Measurements from ENCODE around the gene PTK6. TPM values are rescaled to one million over a fixed set of nuclear protein-coding genes. Genes with fewer than 3 reads are reported as not detected.

The PTK6 gene
- total RNA-seq, 1 donor from 2014 or later: 0.49 TPM

DNA sequence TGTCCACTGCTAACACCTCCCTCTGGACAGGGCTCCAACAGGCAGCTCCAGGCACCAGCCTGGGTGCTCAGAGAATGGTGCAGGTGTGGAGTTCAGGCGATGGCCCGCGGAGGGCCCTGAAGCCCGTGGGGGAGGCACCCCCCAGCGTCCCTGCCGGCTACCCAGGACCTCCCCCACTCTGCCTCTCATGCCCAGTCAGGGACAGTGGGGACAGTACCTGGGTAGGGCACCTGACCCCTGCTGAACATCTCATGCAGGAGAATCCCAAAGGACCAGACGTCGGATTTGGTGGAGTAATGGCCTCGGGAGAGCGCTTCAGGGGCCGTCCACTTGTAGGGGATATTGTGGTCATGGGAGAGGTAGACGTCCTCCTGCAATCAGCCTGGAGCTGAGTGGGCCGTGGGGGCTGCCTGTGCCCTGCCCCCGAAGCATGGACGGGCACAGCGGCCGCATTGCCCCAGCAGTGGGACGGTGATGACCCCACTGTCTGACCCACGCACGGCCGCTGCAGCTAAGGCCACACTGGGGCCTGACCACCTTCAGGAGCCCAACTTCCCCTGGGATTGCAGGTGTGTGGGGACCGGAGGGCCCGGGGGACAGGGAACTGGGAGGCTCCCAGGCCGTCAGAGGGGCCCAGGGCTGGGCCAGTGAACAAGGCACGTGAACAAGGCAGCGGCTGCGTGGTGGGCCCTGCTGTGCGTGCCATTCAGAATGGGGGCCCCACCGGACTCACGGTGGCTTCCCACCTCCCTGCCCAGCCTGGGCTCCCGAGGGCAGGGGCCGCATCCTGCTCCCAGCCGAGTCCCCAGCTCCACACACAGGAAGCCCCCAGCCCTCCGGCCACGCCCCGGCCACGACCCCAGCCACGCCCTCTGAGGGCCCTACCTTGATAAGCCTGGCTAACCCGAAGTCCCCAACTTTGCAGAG is 7.1 kb downstream of the PTK6 start:
- Mint-ChIP-seq H3K9me3 (no peaks in the 10 kb centered on the region), H3K4me1 (peaks cover 17% of the 10 kb centered on the region), H3K27ac (no peak overlapping the region), H3K36me3 (ENCODE audit: low read depth) (no peaks in the 10 kb centered on the region), H3K4me3 (no peak overlapping the region), H3K27me3 (no peaks in the 10 kb centered on the region)
- intact Hi-C loops (cut with micrococcal nuclease): no loop called here
- DNase-seq (no peak), ATAC-seq (ENCODE audit: low read depth) (no peak)
- TF ChIP-seq, protein P1, sequence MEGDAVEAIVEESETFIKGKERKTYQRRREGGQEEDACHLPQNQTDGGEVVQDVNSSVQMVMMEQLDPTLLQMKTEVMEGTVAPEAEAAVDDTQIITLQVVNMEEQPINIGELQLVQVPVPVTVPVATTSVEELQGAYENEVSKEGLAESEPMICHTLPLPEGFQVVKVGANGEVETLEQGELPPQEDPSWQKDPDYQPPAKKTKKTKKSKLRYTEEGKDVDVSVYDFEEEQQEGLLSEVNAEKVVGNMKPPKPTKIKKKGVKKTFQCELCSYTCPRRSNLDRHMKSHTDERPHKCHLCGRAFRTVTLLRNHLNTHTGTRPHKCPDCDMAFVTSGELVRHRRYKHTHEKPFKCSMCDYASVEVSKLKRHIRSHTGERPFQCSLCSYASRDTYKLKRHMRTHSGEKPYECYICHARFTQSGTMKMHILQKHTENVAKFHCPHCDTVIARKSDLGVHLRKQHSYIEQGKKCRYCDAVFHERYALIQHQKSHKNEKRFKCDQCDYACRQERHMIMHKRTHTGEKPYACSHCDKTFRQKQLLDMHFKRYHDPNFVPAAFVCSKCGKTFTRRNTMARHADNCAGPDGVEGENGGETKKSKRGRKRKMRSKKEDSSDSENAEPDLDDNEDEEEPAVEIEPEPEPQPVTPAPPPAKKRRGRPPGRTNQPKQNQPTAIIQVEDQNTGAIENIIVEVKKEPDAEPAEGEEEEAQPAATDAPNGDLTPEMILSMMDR (IDR thresholded peaks at IDR 0.05): no peak
- ChIA-PET POLR2A (interaction anchor here (1.5 to 10.6 kb wide), 3 partner anchors 7 to 12 kb away, joined by 4 to 179 read pairs (median 17); partner anchors contain the start of genes PPDPF and PTK6), CTCF (interaction anchor here (1.2 kb wide), 1 partner anchor 33 kb away, joined by 3 read pairs; no protein-coding TSS in a partner anchor)

- CTCF ChIA-PET: no interaction called here
- ATAC-seq (ENCODE audit: low read depth): no peak
- no peak for DNase-seq
- no peak overlapping the region for H3K4me3 Mint-ChIP-seq
- H3K27me3 Mint-ChIP-seq: no peaks in the 10 kb centered on the region
- TF ChIP-seq, protein P1 (IDR thresholded peaks at IDR 0.05): no peak
- H3K9me3 Mint-ChIP-seq: no peaks in the 10 kb centered on the region
- intact Hi-C loops (cut with micrococcal nuclease): no loop called here
- POLR2A ChIA-PET: interaction anchor here (0.5 to 10.6 kb wide), 5 partner anchors 7 to 428 kb away, joined by 4 to 179 read pairs (median 9); partner anchors contain the start of genes PPDPF and PTK6
- no peak overlapping the region for H3K27ac Mint-ChIP-seq
- H3K36me3 Mint-ChIP-seq (ENCODE audit: low read depth): peaks cover under 1% of the 10 kb centered on the region
- H3K4me1 Mint-ChIP-seq: peaks cover 24% of the 10 kb centered on the region
Observed at GRCh38 chr20:63529180-63529860, 7.9 kb downstream of the PTK6 start.

- no peaks in the 10 kb centered on the region for H3K27me3 Mint-ChIP-seq
- ChIA-PET POLR2A (interaction anchor here (0.7 to 3.5 kb wide), 3 partner anchors 10 to 40 kb away, joined by 3 to 17 read pairs (median 3); partner anchors contain the start of gene PTK6), CTCF (no interaction called here)
- intact Hi-C loops (cut with micrococcal nuclease): no loop called here
- ATAC-seq (ENCODE audit: low read depth) (no peak), DNase-seq (no peak)
- H3K36me3 Mint-ChIP-seq (ENCODE audit: low read depth): peaks cover 18% of the 10 kb centered on the region
- peaks cover 34% of the 10 kb centered on the region for H3K4me1 Mint-ChIP-seq
- TF ChIP-seq, protein P1 (IDR thresholded peaks at IDR 0.05): no peak
- no peak overlapping the region for H3K4me3 Mint-ChIP-seq
- no peaks in the 10 kb centered on the region for H3K9me3 Mint-ChIP-seq
- H3K27ac Mint-ChIP-seq: no peak overlapping the region
Observed at GRCh38 chr20:63527184-63527583, 10.0 kb downstream of the PTK6 start.

DNA sequence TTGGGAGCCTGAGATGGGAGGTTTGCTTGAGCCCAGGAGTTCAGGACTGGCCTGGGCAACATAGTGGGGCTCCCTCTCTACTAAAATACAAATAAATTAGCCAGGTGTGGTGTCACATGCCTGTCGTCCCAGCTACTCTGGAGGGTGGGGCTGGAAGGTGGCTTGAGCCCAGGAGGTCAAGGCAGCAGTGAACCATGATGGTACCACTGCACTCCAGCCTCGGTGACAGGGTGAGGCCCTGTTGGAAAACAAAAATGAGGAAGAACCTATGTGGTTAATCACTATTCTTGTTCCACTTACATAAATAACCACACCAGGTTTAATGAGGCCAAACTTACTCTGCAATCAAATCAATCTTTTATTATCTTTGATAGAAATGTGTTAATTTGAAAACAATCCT is 11.2 kb downstream of the PTK6 start:
- Mint-ChIP-seq H3K36me3 (ENCODE audit: low read depth) (peaks cover 22% of the 10 kb centered on the region), H3K27me3 (no peaks in the 10 kb centered on the region), H3K4me1 (peaks cover 43% of the 10 kb centered on the region), H3K9me3 (no peaks in the 10 kb centered on the region), H3K27ac (no peak overlapping the region), H3K4me3 (no peak overlapping the region)
- intact Hi-C loops (cut with micrococcal nuclease): no loop called here
- ChIA-PET POLR2A (interaction anchor here (7.1 kb wide), 1 partner anchor 7 kb away, joined by 179 read pairs; the partner anchor contains the start of gene PTK6), CTCF (no interaction called here)
- TF ChIP-seq, protein P1 (IDR thresholded peaks at IDR 0.05): no peak
- ATAC-seq (ENCODE audit: low read depth) (no peak), DNase-seq (no peak)

GRCh38 chr20:63525185-63525584 is 12.0 kb downstream of the PTK6 start:
- CTCF ChIA-PET: no interaction called here
- DNase-seq (no peak), ATAC-seq (ENCODE audit: low read depth) (no peak)
- intact Hi-C loops (cut with micrococcal nuclease): no loop called here
- Mint-ChIP-seq H3K9me3 (no peaks in the 10 kb centered on the region), H3K4me1 (peaks cover 43% of the 10 kb centered on the region), H3K36me3 (ENCODE audit: low read depth) (peaks cover 22% of the 10 kb centered on the region), H3K27me3 (no peaks in the 10 kb centered on the region), H3K4me3 (no peak overlapping the region), H3K27ac (no peak overlapping the region)
- TF ChIP-seq, protein P1 (IDR thresholded peaks at IDR 0.05): no peak
- POLR2A ChIA-PET: interaction anchor here (0.6 to 7.1 kb wide), 2 partner anchors 8 to 537 kb away, joined by 3 to 179 read pairs; partner anchors contain the start of gene PTK6
